SK-N-MC (cell line): Measurements from ENCODE around the gene CALD1.

Experiments
- DNase-seq: peaks from one replicate; pipeline ENCODE4 v3.0.0-alpha.2; 2011; ENCODE audit warnings: low read depth, low spot score
- H3K27ac ChIP-seq: fragments of 200-600 bp; sonication (generic); 2 replicates; pipeline ENCODE4 v1.5.1; 2016; ENCODE audit warnings: mixed run types
- H3K36me3 ChIP-seq: fragments of 200-600 bp; sonication (generic); 2 replicates; pipeline ENCODE4 v1.6.1; 2017; ENCODE audit warnings: antibody characterized with exemption, low read length, mixed read lengths; ENCODE audit not compliant: insufficient read depth
- H3K4me3 ChIP-seq: fragments of 200-600 bp; sonication (generic); 2 replicates; pipeline ENCODE4 v1.5.1; 2016
- H3K9ac ChIP-seq: fragments of 200-600 bp; sonication (generic); 2 replicates; pipeline ENCODE4 v1.8.0; 2017; ENCODE audit warnings: mixed run types, mixed read lengths; ENCODE audit not compliant: insufficient read length
- H3K9me3 ChIP-seq: fragments of 200-600 bp; sonication (generic); 2 replicates; pipeline ENCODE4 v1.6.1; 2017; ENCODE audit warnings: low read depth, mild to moderate bottlenecking, antibody characterized with exemption, low read length, moderate library complexity, mixed read lengths
- EZH2 ChIP-seq: fragments of 200-600 bp; sonication (generic); IDR thresholded peaks from one replicate; pipeline ENCODE4 v1.6.1; 2017; ENCODE audit warnings: antibody characterized with exemption
- FOXP2 ChIP-seq: optimal IDR thresholded peaks from 2 replicates; pipeline ENCODE3; 2011; ENCODE audit warnings: mild to moderate bottlenecking, moderate library complexity; ENCODE audit not compliant: insufficient read depth; ENCODE audit errors: extremely low read length, control extremely low read depth
- POLR2AphosphoS5 ChIP-seq: IDR thresholded peaks from 2 replicates; pipeline ENCODE4 v1.6.1; 2012; ENCODE audit warnings: mild to moderate bottlenecking, low read depth, low read length, borderline replicate concordance

Gene CALD1

DNA sequence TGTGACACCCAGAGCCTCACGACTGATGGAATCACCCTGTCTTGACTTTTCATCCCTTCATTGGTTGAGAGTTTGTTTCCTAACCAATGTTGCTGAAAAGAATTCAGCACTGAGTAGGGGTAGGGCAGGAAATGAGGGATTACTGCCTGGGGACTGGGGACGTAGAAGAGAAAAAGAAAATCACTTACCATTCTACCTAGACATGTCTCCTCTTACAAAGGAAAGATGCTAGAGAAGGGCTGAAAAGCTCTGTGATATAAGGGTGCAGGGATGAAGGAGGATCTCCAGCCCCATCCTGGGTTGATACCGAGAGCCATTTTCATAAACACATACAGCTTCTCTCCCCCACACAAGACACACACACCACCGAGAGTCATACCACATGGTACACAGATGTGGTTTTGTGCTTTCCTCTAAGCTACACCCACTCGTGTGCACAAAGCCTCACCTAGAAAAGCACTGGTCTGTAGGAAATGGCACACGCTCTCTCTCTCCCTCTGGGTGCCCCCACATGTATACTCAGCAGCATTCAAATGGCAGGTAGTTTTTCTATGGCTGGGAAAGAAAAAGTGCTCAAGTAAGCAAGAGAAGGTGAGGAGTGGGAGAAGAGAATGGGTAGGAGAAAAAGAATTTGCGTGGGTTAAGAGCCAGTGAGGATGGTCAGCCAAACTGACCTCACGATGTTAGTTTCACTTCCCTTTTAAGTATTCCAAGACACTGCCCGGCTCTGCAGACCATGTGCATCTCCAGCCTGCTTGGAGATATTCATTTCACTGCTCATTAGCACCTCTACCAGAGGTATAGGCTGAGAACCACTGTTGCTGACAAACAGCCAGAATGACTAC, 85.8 kb downstream of the CALD1 start:
- no peaks in the 10 kb centered on the region for H3K9me3 ChIP-seq
- no peak overlapping the region for H3K4me3 ChIP-seq
- TF ChIP-seq EZH2, result no peak
- no peak for TF ChIP-seq POLR2AphosphoS5
- no peak for TF ChIP-seq FOXP2
- no peaks in the 10 kb centered on the region for H3K36me3 ChIP-seq
- DNase-seq, result no peak
- H3K9ac ChIP-seq, result no peak overlapping the region
- H3K27ac ChIP-seq, result no peak overlapping the region

- TF ChIP-seq EZH2, result no peak
- Histone ChIP-seq H3K36me3 (no peaks in the 10 kb centered on the region), H3K27ac (no peak overlapping the region; the same call in 1 of the 2 replicates), H3K9me3 (no peaks in the 10 kb centered on the region), H3K4me3 (peak overlapping the region; percentile 27; the same call in 1 of the 2 replicates), H3K9ac (no peak overlapping the region)
- no peak for DNase-seq
These were observed 87.2 kb downstream of the CALD1 start for GRCh38 chr7:134866617-134867016.

- no peaks in the 10 kb centered on the region for H3K36me3 ChIP-seq
- no peak for TF ChIP-seq EZH2
- no peak for TF ChIP-seq FOXP2
- no peak overlapping the region for H3K27ac ChIP-seq
- no peak overlapping the region for H3K4me3 ChIP-seq
- no peak for DNase-seq
- no peak overlapping the region for H3K9ac ChIP-seq
- H3K9me3 ChIP-seq, result no peaks in the 10 kb centered on the region
These were observed 90.7 kb downstream of the CALD1 start for GRCh38 chr7:134870156-134870555.

DNA sequence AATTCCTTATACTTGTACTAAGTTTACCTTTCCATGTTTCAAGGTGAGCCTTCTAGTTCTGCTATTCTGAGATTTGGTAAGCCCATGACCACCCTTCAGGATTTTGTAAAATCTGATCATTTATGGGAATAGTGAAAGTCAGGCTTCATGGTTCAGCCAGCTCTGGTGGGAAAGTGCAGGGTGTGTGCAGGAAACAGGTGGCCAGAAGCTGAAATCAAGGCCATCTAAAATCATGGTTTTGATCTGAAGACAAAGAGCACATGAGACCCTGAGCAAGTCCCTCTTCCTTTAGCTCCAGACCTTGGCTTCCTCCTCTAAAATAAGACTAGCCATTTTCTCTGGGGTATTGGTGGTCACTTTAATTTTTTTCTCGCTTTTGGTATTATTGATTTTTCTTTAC, 91.3 kb downstream of the CALD1 start:
- Histone ChIP-seq H3K36me3 (no peaks in the 10 kb centered on the region), H3K4me3 (no peak overlapping the region), H3K27ac (no peak overlapping the region), H3K9ac (no peak overlapping the region), H3K9me3 (no peaks in the 10 kb centered on the region)
- TF ChIP-seq FOXP2 (no peak), POLR2AphosphoS5 (no peak), EZH2 (no peak)
- no peak for DNase-seq

- TF ChIP-seq EZH2, result no peak
- TF ChIP-seq POLR2AphosphoS5, result no peak
- no peak for TF ChIP-seq FOXP2
- no peak overlapping the region for H3K4me3 ChIP-seq
- no peak for DNase-seq
- H3K9ac ChIP-seq, result no peak overlapping the region
- H3K36me3 ChIP-seq, result no peaks in the 10 kb centered on the region
- H3K9me3 ChIP-seq, result no peaks in the 10 kb centered on the region
- H3K27ac ChIP-seq, result no peak overlapping the region
These were observed 93.8 kb downstream of the CALD1 start for GRCh38 chr7:134873253-134873652.

DNA sequence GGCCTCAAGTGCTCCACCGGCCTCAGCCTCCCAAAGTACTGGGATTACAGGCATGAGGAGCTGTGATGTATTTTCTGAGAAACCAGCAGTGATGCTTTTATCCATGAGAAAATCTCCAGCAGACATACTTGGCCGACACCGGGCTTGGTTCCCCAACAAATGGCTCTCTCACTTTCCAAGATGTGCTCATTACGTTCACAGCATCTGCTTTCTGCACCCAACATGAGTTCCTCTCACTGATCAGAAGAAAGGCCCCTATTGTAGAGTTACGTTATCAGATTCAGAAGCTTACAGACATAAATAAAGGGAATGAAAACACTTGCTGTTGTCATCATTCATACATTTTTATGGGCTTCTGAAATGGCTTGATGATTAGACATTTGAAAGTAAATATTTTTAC, 95.0 kb downstream of the CALD1 start:
- no peak for TF ChIP-seq FOXP2
- TF ChIP-seq POLR2AphosphoS5, result no peak
- no peak for TF ChIP-seq EZH2
- Histone ChIP-seq H3K27ac (no peak overlapping the region), H3K9ac (no peak overlapping the region)

DNA sequence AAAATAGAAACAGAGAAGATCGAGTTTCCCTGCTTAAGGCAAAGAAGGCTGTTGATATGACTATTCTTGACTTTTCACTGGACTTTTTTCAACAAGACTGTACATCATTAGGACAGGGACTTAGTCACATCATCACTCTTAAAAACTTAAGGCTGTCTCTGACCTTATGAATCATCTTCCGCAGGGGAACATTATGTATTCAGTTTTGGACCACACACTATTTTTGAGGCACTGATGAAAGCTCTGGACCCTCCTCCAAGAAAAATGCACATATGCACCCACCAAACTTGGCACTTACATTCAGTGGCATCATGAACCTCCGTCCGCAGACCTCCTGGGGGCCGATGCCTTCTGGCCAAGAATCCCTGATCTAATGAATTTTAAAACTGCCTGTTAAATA, 96.4 kb downstream of the CALD1 start:
- no peaks in the 10 kb centered on the region for H3K9me3 ChIP-seq
- no peak overlapping the region for H3K27ac ChIP-seq
- no peak overlapping the region for H3K4me3 ChIP-seq
- TF ChIP-seq FOXP2 (no peak), EZH2 (no peak), POLR2AphosphoS5 (no peak)
- H3K36me3 ChIP-seq, result no peaks in the 10 kb centered on the region
- DNase-seq, result no peak
- H3K9ac ChIP-seq, result no peak overlapping the region

More for the DNA sequence above, 95.0 kb downstream of the CALD1 start:
- Histone ChIP-seq H3K9me3 (no peaks in the 10 kb centered on the region), H3K4me3 (no peak overlapping the region), H3K36me3 (no peaks in the 10 kb centered on the region)
- DNase-seq, result no peak

DNA sequence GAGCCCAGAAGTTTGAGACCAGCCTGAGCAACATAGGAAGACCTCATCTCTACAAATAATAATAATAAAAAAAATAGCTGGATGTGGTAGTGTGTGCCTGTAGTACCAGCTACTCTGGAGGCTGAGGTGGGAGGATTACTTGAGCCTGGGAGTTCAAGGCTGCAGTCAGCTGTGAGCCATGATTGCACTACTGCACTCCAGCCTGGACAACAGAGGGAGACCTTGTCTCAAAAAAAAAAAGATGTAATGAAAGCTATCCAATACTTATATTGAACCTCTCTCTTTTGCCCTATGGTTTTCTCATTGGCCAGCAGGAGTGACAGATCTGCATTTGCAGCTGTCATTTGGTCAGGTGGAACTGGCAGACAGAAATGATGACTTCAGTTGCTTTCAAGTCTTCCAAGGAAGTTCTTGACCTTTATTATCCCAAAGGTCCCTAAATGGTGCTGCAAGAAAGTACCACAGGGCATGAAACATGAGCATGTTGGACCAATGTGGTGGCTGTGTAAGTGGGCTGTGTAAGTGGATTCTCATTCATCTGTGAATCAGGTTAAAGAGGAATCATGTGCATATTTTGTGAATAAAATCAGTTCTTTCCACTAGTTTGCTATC, 99.4 kb downstream of the CALD1 start:
- H3K9me3 ChIP-seq, result no peaks in the 10 kb centered on the region
- no peak for TF ChIP-seq FOXP2
- TF ChIP-seq EZH2, result no peak
- DNase-seq, result no peak

DNA sequence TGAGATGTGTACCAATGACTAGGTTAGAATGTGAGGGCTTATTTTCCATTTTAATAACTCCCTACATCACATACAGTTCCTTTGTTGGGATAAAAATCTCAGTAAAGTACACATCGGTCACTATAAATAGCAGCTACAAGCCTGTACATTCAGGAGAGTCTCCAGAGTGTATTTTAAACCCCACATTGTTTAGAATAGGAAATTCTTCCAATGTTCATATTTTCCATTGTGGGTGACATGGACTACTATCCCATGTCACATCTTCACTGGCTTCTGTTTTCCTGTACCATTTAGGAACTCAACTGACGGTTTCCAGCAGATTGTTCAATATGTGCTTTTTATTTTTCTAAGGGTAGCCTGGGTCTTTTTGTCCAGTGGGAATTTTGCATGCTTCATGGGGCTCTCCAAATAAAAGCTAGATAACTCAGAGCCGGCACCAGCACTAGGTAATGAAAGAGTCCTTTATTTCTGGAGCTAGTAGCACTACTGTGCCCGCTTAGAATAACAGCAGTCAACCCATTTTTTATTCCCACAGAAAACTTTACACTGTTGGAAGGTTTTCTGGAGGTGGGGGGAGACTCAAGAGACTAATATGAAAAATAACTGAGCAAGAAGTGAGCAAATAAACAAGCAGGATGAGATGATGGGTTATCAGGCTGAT, 100.5 kb downstream of the CALD1 start:
- H3K36me3 ChIP-seq, result no peaks in the 10 kb centered on the region
- DNase-seq, result no peak
- TF ChIP-seq FOXP2 (no peak), EZH2 (no peak), POLR2AphosphoS5 (no peak)
- no peak overlapping the region for H3K9ac ChIP-seq
- H3K9me3 ChIP-seq, result no peaks in the 10 kb centered on the region
- H3K27ac ChIP-seq, result no peak overlapping the region
- no peak overlapping the region for H3K4me3 ChIP-seq

More for the DNA sequence above, 99.4 kb downstream of the CALD1 start:
- Histone ChIP-seq H3K27ac (no peak overlapping the region), H3K4me3 (no peak overlapping the region), H3K36me3 (no peaks in the 10 kb centered on the region), H3K9ac (no peak overlapping the region)
